HL-60 (cell line): ENCODE data around the gene HTR3A.

Experiments
- GABPA ChIP-seq: IDR thresholded peaks from 2 replicates; pipeline ENCODE4 v1.6.1; 2012; ENCODE audit warnings: low read depth
- POLR2AphosphoS5 ChIP-seq: IDR thresholded peaks from 2 replicates; pipeline ENCODE4 v1.6.1; 2012; ENCODE audit warnings: low read depth
- TF ChIP-seq, protein P1 (sequence below): IDR thresholded peaks from one replicate; pipeline ENCODE4 v1.5.1; 2011; ENCODE audit warnings: low read length, control low read depth, inconsistent platforms; ENCODE audit not compliant: insufficient read depth
- TF ChIP-seq, protein P2 (sequence below): IDR thresholded peaks from 2 replicates; pipeline ENCODE4 v1.6.1; 2012; ENCODE audit warnings: low read depth; ENCODE audit not compliant: insufficient replicate concordance

DNA sequence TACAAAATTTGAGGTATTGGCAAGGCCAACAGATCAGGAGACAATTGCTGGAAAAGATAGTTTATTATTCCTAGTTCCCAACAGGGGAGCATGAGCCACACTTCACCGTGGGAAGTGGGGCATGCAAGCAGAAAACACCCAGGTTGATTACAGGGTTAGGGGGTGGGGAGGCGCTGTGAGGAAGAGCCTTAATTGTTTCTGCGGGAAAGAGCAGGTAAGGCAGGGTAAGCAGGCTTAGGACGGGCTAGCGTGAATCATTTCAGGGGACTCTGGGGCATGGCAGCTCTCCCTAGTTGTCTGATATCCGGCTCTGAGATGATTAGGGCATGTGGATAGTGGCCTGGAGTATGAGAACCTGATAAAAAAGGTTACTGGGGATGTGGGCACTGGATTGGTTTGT, 20.7 kb upstream of the HTR3A start:
- TF ChIP-seq, protein P1, sequence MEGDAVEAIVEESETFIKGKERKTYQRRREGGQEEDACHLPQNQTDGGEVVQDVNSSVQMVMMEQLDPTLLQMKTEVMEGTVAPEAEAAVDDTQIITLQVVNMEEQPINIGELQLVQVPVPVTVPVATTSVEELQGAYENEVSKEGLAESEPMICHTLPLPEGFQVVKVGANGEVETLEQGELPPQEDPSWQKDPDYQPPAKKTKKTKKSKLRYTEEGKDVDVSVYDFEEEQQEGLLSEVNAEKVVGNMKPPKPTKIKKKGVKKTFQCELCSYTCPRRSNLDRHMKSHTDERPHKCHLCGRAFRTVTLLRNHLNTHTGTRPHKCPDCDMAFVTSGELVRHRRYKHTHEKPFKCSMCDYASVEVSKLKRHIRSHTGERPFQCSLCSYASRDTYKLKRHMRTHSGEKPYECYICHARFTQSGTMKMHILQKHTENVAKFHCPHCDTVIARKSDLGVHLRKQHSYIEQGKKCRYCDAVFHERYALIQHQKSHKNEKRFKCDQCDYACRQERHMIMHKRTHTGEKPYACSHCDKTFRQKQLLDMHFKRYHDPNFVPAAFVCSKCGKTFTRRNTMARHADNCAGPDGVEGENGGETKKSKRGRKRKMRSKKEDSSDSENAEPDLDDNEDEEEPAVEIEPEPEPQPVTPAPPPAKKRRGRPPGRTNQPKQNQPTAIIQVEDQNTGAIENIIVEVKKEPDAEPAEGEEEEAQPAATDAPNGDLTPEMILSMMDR = no peak
- TF ChIP-seq, protein P2, sequence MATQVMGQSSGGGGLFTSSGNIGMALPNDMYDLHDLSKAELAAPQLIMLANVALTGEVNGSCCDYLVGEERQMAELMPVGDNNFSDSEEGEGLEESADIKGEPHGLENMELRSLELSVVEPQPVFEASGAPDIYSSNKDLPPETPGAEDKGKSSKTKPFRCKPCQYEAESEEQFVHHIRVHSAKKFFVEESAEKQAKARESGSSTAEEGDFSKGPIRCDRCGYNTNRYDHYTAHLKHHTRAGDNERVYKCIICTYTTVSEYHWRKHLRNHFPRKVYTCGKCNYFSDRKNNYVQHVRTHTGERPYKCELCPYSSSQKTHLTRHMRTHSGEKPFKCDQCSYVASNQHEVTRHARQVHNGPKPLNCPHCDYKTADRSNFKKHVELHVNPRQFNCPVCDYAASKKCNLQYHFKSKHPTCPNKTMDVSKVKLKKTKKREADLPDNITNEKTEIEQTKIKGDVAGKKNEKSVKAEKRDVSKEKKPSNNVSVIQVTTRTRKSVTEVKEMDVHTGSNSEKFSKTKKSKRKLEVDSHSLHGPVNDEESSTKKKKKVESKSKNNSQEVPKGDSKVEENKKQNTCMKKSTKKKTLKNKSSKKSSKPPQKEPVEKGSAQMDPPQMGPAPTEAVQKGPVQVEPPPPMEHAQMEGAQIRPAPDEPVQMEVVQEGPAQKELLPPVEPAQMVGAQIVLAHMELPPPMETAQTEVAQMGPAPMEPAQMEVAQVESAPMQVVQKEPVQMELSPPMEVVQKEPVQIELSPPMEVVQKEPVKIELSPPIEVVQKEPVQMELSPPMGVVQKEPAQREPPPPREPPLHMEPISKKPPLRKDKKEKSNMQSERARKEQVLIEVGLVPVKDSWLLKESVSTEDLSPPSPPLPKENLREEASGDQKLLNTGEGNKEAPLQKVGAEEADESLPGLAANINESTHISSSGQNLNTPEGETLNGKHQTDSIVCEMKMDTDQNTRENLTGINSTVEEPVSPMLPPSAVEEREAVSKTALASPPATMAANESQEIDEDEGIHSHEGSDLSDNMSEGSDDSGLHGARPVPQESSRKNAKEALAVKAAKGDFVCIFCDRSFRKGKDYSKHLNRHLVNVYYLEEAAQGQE = no peak
- no peak for TF ChIP-seq POLR2AphosphoS5
- TF ChIP-seq GABPA = no peak
